Lung (tissue), 12 donors: ENCODE results near the gene BCAP31. TPM values are rescaled to one million over a fixed set of nuclear protein-coding genes. Genes with fewer than 3 reads are reported as not detected.
A peak's percentile ranks its signal among the peaks of the same experiment; 100 is the strongest.
"Not testable (repeated sequence)": the region's sequence is repeated elsewhere in the genome, so short reads cannot be mapped to it uniquely, and the experiment has no call there.

Experiments
- ATAC-seq: fragments of 200-7000 bp; cut with Tn5 transposase; one replicate; pipeline ENCODE4 v1.9.1; 2020; ENCODE audit warnings: moderate number of reproducible peaks; ENCODE audit not compliant: insufficient read depth, low FRiP score
- DNase-seq, 3 donors: peaks; one replicate each; pipeline ENCODE4 v3.0.0-alpha.2; 2013 to 2017
- H3K27ac ChIP-seq, 2 donors: one replicate each; pipeline ENCODE4 v1.5.1; 2013; ENCODE audit warnings: mild to moderate bottlenecking in 2 of 2, moderate library complexity in 2 of 2, control low read depth in 1 of 2, inconsistent platforms in 1 of 2, low read depth in 1 of 2, low read length in 1 of 2
- H3K27me3 ChIP-seq, 3 donors: one replicate each; pipeline ENCODE4 v1.5.1; 2013; ENCODE audit warnings: low read length in 2 of 3; ENCODE audit not compliant: control insufficient read depth in 3 of 3, insufficient read depth in 3 of 3
- H3K36me3 ChIP-seq, 4 donors: one replicate each; pipeline ENCODE4 v1.5.1; 2013; ENCODE audit warnings: low read length in 4 of 4, mild to moderate bottlenecking in 1 of 4, moderate library complexity in 1 of 4; ENCODE audit not compliant: control insufficient read depth in 4 of 4, insufficient read depth in 4 of 4
- H3K4me1 ChIP-seq, 5 donors: one replicate each; pipeline ENCODE4 v1.5.1; 2013; ENCODE audit warnings: low read length in 5 of 5, mild to moderate bottlenecking in 2 of 5, moderate library complexity in 1 of 5; ENCODE audit not compliant: control insufficient read depth in 5 of 5, insufficient read depth in 5 of 5
- H3K4me3 ChIP-seq: one replicate; pipeline ENCODE4 v1.5.1; 2013; ENCODE audit warnings: mild to moderate bottlenecking, control low read depth, moderate library complexity
- H3K9ac ChIP-seq, 2 donors: one replicate each; pipeline ENCODE4 v1.5.1; 2013; ENCODE audit warnings: low read length in 2 of 2, control low read depth in 1 of 2; ENCODE audit not compliant: insufficient read depth in 1 of 2
- H3K9me3 ChIP-seq, 4 donors: one replicate each; pipeline ENCODE4 v1.5.1; 2013; ENCODE audit warnings: low read length in 3 of 4, mild to moderate bottlenecking in 1 of 4, moderate library complexity in 1 of 4; ENCODE audit not compliant: control insufficient read depth in 4 of 4, insufficient read depth in 3 of 4
- WGBS, 2 donors: extraction: QIAGEN DNeasy Blood & Tissue Kit; methylation state at CpG; one replicate each; pipeline ENCODE4 v1.1.7; 2013; 5-methylcytosine and 5-hydroxymethylcytosine counted together
- polyA plus RNA-seq, 2 donors: library from polyadenylated mRNA; stranded (reverse); fragments of 200-250 nt; gene quantifications; one replicate each; pipeline ENCODE4 v1.2.1, GENCODE V29; 2013
- total RNA-seq, 2 donors: library from RNA; depleted of rRNA in 1 of 2; stranded (reverse); fragments of >200 nt in 1 of 2; gene quantifications; one replicate each; pipeline ENCODE4 v1.2.1, GENCODE V29; 2014 to 2021
- TF ChIP-seq, protein P1 (sequence below): IDR thresholded peaks from 2 replicates; pipeline ENCODE4 v1.5.1; 2012; ENCODE audit warnings: mild to moderate bottlenecking; ENCODE audit errors: control extremely low read depth, extremely low read depth
- donor health status: control.
- donor health status: control.
- donor health status: Bipolar disorder and iron deficiency.
- donor health status: healthy.
- donor health status: DM: yes; HTN: yes; CAD: no.

BCAP31 gene
- total and polyA plus RNA-seq, 4 donors, result 76.8 to 283 (median 206) TPM

DNA sequence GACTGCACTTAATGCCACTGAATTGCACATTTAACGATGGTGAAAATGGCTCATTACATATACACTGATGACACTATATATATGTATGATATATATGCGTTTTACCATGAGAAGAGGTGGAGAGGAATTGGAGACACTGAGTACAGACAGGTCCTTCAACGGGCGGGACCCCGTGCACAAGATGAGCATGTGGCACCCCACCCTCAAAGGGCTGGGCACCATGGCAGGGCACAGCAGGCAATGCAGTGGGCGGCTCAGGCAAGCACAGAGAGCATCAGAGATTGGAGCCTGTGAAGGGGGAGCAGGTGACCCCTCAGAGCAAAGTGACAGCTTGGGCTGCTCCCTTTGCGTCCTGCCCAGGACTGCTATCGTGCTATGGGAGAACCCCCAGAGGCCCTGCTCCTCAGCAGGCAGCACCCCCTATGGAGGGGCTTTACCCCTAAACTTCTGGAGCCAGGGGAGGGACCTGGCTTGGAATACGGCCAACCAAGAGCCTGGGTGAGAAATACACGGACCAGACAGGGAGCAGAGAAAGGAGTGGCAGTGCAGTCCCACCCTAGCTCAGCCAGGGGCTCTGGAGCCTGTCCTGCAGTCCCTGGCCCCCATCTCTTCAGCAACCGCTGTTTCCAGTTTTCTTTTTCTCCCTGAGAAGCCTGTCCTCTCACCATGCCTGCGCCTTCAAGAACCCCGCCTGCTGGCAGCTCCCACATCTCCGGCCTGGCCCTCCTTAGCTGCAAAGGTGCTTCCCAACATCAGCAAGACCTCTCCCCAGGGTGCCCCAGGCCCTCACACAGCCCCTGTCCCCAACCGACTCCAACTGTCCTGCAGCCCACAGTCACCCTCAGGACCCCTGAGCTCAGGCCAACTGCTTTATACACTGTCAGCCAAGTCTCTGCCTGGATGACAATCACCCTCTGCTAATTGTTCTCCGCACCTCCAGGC, 26.0 kb downstream of the BCAP31 start:
- Histone ChIP-seq H3K27me3 (no peaks in the 10 kb centered on the region), H3K4me3 (no peak overlapping the region), H3K4me1 (no peaks in the 10 kb centered on the region), H3K9me3 (no peaks in the 10 kb centered on the region), H3K27ac (peak overlapping the region in 1 of 2 donors; percentile 84), H3K9ac (no peak overlapping the region), H3K36me3 (peaks cover 0 to 23% (median 2%) of the 10 kb centered on the region in 4 donors)
- TF ChIP-seq, protein P1, sequence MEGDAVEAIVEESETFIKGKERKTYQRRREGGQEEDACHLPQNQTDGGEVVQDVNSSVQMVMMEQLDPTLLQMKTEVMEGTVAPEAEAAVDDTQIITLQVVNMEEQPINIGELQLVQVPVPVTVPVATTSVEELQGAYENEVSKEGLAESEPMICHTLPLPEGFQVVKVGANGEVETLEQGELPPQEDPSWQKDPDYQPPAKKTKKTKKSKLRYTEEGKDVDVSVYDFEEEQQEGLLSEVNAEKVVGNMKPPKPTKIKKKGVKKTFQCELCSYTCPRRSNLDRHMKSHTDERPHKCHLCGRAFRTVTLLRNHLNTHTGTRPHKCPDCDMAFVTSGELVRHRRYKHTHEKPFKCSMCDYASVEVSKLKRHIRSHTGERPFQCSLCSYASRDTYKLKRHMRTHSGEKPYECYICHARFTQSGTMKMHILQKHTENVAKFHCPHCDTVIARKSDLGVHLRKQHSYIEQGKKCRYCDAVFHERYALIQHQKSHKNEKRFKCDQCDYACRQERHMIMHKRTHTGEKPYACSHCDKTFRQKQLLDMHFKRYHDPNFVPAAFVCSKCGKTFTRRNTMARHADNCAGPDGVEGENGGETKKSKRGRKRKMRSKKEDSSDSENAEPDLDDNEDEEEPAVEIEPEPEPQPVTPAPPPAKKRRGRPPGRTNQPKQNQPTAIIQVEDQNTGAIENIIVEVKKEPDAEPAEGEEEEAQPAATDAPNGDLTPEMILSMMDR, result no peak
- DNase-seq (no peak), ATAC-seq (no peak)
- 87 to 100% methylated on average over 10 to 16 of the region's 16 CpGs for WGBS, 2 donors

DNA sequence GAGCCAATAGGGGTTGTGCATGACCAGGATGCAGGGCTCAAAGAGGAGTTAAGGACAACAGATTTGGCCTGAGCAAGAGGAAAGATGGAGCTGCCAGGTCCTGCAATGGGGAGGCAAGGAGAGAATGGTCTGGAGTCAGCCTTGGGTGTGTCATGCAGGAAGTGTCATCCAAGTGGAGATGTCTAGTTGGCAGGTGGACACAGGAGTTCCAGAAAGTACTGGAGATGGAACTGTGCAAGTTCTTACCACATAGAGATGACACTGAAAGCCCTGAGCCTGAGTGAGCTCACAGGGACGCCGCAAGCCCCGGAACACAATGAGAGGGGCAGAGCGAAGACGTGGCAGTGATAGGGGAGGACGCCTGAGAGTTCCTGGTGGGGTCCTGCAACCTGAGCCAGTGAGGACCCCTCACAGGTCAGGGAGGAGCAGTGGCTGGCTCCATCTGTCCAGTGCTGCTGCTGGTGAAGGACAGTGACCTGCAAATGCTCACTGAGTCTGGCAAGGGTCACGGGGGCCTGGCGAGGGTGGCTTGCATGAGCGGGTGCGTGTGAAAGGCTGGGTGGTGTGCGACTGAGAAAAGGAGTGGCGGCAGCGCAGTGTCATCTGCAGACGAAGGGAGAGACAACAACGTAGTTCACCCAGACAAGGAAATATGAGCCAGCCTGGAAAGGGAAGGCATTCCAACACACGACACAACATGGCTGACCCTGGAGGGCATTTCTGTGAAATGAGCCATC, 27.0 kb downstream of the BCAP31 start:
- H3K9ac ChIP-seq, H3K9me3 ChIP-seq, ATAC-seq, H3K4me3 ChIP-seq, H3K4me1 ChIP-seq, DNase-seq, H3K27me3 ChIP-seq: not testable (repeated sequence)
- WGBS, 2 donors, result 92 to 97% methylated on average over 16 of the region's 16 CpGs
- H3K36me3 ChIP-seq, result peaks cover 0 to 17% (median 2%) of the 10 kb centered on the region in 4 donors
- peak overlapping the region in 1 of 2 donors; percentile 47 for H3K27ac ChIP-seq

DNA sequence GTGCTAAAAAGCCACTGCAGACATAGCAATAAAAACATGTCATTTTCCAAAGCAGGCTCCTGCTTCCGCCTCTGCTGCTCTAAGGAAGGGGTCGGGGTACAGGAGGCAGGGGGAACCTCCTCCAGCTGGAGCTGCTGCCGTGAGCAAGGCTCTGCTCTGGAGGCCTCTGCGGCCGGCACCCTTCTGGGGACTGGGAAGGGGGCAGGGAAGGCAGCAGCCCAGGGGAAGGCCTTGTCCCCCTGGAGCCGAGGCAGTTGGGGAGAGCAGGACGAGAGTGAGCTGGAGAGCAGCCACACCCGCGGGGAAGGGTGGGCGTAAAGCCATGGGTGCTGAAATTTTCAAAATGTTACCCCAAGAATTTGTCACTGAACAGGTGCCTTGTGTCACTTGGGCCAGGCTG, 27.6 kb downstream of the BCAP31 start:
- not testable (repeated sequence) for DNase-seq, ATAC-seq

DNA sequence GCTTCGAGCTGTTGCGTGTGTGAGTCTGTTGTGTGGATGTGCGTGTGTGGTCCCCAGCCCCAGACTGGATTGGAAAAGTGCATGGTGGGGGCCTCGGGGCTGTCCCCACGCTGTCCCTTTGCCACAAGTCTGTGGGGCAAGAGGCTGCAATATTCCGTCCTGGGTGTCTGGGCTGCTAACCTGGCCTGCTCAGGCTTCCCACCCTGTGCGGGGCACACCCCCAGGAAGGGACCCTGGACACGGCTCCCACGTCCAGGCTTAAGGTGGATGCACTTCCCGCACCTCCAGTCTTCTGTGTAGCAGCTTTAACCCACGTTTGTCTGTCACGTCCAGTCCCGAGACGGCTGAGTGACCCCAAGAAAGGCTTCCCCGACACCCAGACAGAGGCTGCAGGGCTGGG, 28.1 kb downstream of the BCAP31 start:
- no peak overlapping the region for H3K4me3 ChIP-seq
- H3K36me3 ChIP-seq, result peaks cover 0 to 11% (median 0%) of the 10 kb centered on the region in 4 donors
- TF ChIP-seq, protein P1, result no peak
- 85 to 90% methylated on average over 15 of the region's 15 CpGs for WGBS, 2 donors
- no peak for DNase-seq
- no peaks in the 10 kb centered on the region for H3K4me1 ChIP-seq
- H3K27ac ChIP-seq, result no peak overlapping the region
- H3K9me3 ChIP-seq, result no peaks in the 10 kb centered on the region
- H3K9ac ChIP-seq, result no peak overlapping the region
- no peak for ATAC-seq
- no peaks in the 10 kb centered on the region for H3K27me3 ChIP-seq

More for the DNA sequence above, 27.6 kb downstream of the BCAP31 start:
- H3K36me3 ChIP-seq, result peaks cover 0 to 15% (median 1%) of the 10 kb centered on the region in 4 donors
- not testable (repeated sequence) for H3K4me1 ChIP-seq, H3K27me3 ChIP-seq, H3K9ac ChIP-seq, H3K9me3 ChIP-seq, H3K4me3 ChIP-seq, H3K27ac ChIP-seq
- 79 to 94% methylated on average over 10 of the region's 10 CpGs for WGBS, 2 donors
